ENCODE data around the gene RAD51B. TPM values are rescaled to one million over a fixed set of nuclear protein-coding genes. Genes with fewer than 3 reads are reported as not detected.

Gene RAD51B
- total RNA-seq, 1 experiment from 2014 or later, result 13.3 TPM

- DNase-seq, result no peak
These were observed 921.4 kb downstream of the RAD51B start for GRCh38 chr14:68740788-68741476.

GRCh38 chr14:68741477-68741791 is 921.9 kb downstream of the RAD51B start:
- Histone ChIP-seq H3K4me1 (peaks cover 10% of the 10 kb centered on the region), H3K9me3 (replicated peaks) (no peaks in the 10 kb centered on the region), H3K36me3 (no peaks in the 10 kb centered on the region), H3K4me3 (no peak overlapping the region), H3K27me3 (no peaks in the 10 kb centered on the region), H3K27ac (no peak overlapping the region)
- DNase-seq, result no peak

More at GRCh38 chr14:68740788-68741476, 921.4 kb downstream of the RAD51B start:
- Histone ChIP-seq H3K4me1 (peaks cover 15% of the 10 kb centered on the region), H3K36me3 (no peaks in the 10 kb centered on the region), H3K27me3 (no peaks in the 10 kb centered on the region), H3K27ac (no peak overlapping the region), H3K4me3 (no peak overlapping the region), H3K9me3 (replicated peaks) (no peaks in the 10 kb centered on the region)

- H3K27me3 ChIP-seq, result no peaks in the 10 kb centered on the region
- DNase-seq, result no peak
- no peak overlapping the region for H3K27ac ChIP-seq
- no peaks in the 10 kb centered on the region for H3K9me3 ChIP-seq (replicated peaks)
- H3K4me3 ChIP-seq, result no peak overlapping the region
- H3K4me1 ChIP-seq, result peaks cover 5% of the 10 kb centered on the region
- no peaks in the 10 kb centered on the region for H3K36me3 ChIP-seq
These were observed 922.4 kb downstream of the RAD51B start for GRCh38 chr14:68741839-68742470.

GRCh38 chr14:68744613-68745012 is 925.0 kb downstream of the RAD51B start:
- Histone ChIP-seq H3K4me1 (no peaks in the 10 kb centered on the region; the same call in none of the 2 replicates), H3K4me3 (no peak overlapping the region), H3K27me3 (no peaks in the 10 kb centered on the region), H3K27ac (no peak overlapping the region), H3K36me3 (no peaks in the 10 kb centered on the region), H3K9me3 (replicated peaks) (no peaks in the 10 kb centered on the region)
- DNase-seq, result no peak

GRCh38 chr14:68747393-68747792 is 927.8 kb downstream of the RAD51B start:
- no peak overlapping the region for H3K4me3 ChIP-seq
- no peak overlapping the region for H3K27ac ChIP-seq
- no peak for DNase-seq
- no peaks in the 10 kb centered on the region for H3K27me3 ChIP-seq
- H3K9me3 ChIP-seq (replicated peaks), result no peaks in the 10 kb centered on the region
- H3K36me3 ChIP-seq, result no peaks in the 10 kb centered on the region
- H3K4me1 ChIP-seq, result no peaks in the 10 kb centered on the region; the same call in none of the 2 replicates

GRCh38 chr14:68748260-68748659 is 928.7 kb downstream of the RAD51B start:
- DNase-seq, result no peak
- H3K4me3 ChIP-seq, result no peak overlapping the region
- no peaks in the 10 kb centered on the region for H3K27me3 ChIP-seq
- no peaks in the 10 kb centered on the region for H3K36me3 ChIP-seq
- no peaks in the 10 kb centered on the region for H3K9me3 ChIP-seq (replicated peaks)
- no peaks in the 10 kb centered on the region; the same call in none of the 2 replicates for H3K4me1 ChIP-seq
- H3K27ac ChIP-seq, result no peak overlapping the region

GRCh38 chr14:68748691-68749090 is 929.1 kb downstream of the RAD51B start:
- H3K27me3 ChIP-seq, result no peaks in the 10 kb centered on the region
- H3K27ac ChIP-seq, result no peak overlapping the region
- DNase-seq, result no peak
- no peaks in the 10 kb centered on the region for H3K36me3 ChIP-seq
- no peaks in the 10 kb centered on the region for H3K9me3 ChIP-seq (replicated peaks)
- H3K4me1 ChIP-seq, result no peaks in the 10 kb centered on the region; the same call in none of the 2 replicates
- no peak overlapping the region for H3K4me3 ChIP-seq

- no peak overlapping the region for H3K4me3 ChIP-seq
- no peak overlapping the region for H3K27ac ChIP-seq
- no peak for DNase-seq
- H3K4me1 ChIP-seq, result no peaks in the 10 kb centered on the region; the same call in none of the 2 replicates
- H3K27me3 ChIP-seq, result no peaks in the 10 kb centered on the region
- no peaks in the 10 kb centered on the region for H3K36me3 ChIP-seq
- H3K9me3 ChIP-seq (replicated peaks), result no peaks in the 10 kb centered on the region
These were observed 930.2 kb downstream of the RAD51B start for GRCh38 chr14:68749487-68750475.

- Histone ChIP-seq H3K9me3 (replicated peaks) (no peaks in the 10 kb centered on the region), H3K4me1 (peaks cover 15% of the 10 kb centered on the region), H3K4me3 (no peak overlapping the region), H3K27me3 (no peaks in the 10 kb centered on the region), H3K36me3 (no peaks in the 10 kb centered on the region), H3K27ac (no peak overlapping the region)
- no peak for DNase-seq
These were observed 932.9 kb downstream of the RAD51B start for GRCh38 chr14:68752271-68753006.

GRCh38 chr14:68753690-68754089 is 934.1 kb downstream of the RAD51B start:
- Histone ChIP-seq H3K4me1 (peaks cover 24% of the 10 kb centered on the region), H3K9me3 (replicated peaks) (no peaks in the 10 kb centered on the region), H3K27ac (no peak overlapping the region), H3K36me3 (no peaks in the 10 kb centered on the region), H3K27me3 (no peaks in the 10 kb centered on the region), H3K4me3 (no peak overlapping the region)
- DNase-seq, result no peak

GRCh38 chr14:68755016-68755353 is 935.4 kb downstream of the RAD51B start:
- no peak for DNase-seq
- H3K9me3 ChIP-seq (replicated peaks), result no peaks in the 10 kb centered on the region
- H3K27ac ChIP-seq, result no peak overlapping the region
- H3K27me3 ChIP-seq, result no peaks in the 10 kb centered on the region
- H3K4me1 ChIP-seq, result peaks cover 37% of the 10 kb centered on the region
- H3K36me3 ChIP-seq, result no peaks in the 10 kb centered on the region
- H3K4me3 ChIP-seq, result no peak overlapping the region

- Histone ChIP-seq H3K9me3 (replicated peaks) (no peaks in the 10 kb centered on the region), H3K27ac (no peak overlapping the region), H3K36me3 (no peaks in the 10 kb centered on the region), H3K27me3 (no peaks in the 10 kb centered on the region), H3K4me1 (peaks cover 48% of the 10 kb centered on the region), H3K4me3 (no peak overlapping the region)
- no peak for DNase-seq
These were observed 936.5 kb downstream of the RAD51B start for GRCh38 chr14:68756000-68756481.

GRCh38 chr14:68756734-68757133 is 937.2 kb downstream of the RAD51B start:
- no peak overlapping the region for H3K4me3 ChIP-seq
- no peaks in the 10 kb centered on the region for H3K9me3 ChIP-seq (replicated peaks)
- H3K27me3 ChIP-seq, result no peaks in the 10 kb centered on the region
- peak overlapping the region; percentile 90 for H3K27ac ChIP-seq
- no peaks in the 10 kb centered on the region for H3K36me3 ChIP-seq
- peaks cover 48% of the 10 kb centered on the region for H3K4me1 ChIP-seq
- no peak for DNase-seq

- no peaks in the 10 kb centered on the region for H3K9me3 ChIP-seq (replicated peaks)
- H3K27ac ChIP-seq, result peak overlapping the region; percentile 90
- no peak overlapping the region for H3K4me3 ChIP-seq
- H3K36me3 ChIP-seq, result no peaks in the 10 kb centered on the region
- no peaks in the 10 kb centered on the region for H3K27me3 ChIP-seq
- peak; percentile 94 to 97 for DNase-seq
- peaks cover 52% of the 10 kb centered on the region for H3K4me1 ChIP-seq
These were observed 938.1 kb downstream of the RAD51B start for GRCh38 chr14:68757618-68758081.

All from SJCRH30 (cell line).